Measurements from ENCODE around the gene NCK2.

The NCK2 gene

GRCh38 chr2:105701042-105701441 is 43.7 kb upstream of the NCK2 start:
- H3K4me2 ChIP-seq (ENCODE audit: low read depth, low read length, poor library complexity, severe bottlenecking): no peak overlapping the region
- no peaks in the 10 kb centered on the region for H3K27me3 ChIP-seq (ENCODE audit: low read length)
- H3K9ac ChIP-seq (ENCODE audit: low read length): no peak overlapping the region
- H3F3A ChIP-seq (ENCODE audit: insufficient read depth): no peaks in the 10 kb centered on the region
- no peaks in the 10 kb centered on the region for H3K9me2 ChIP-seq (replicated peaks; ENCODE audit: insufficient read depth, low read length)
- H3K27ac ChIP-seq (ENCODE audit: low read depth, low read length): no peak overlapping the region
- no peaks in the 10 kb centered on the region for H3K9me3 ChIP-seq (ENCODE audit: insufficient read depth, low read length)
- no peak overlapping the region for H2AFZ ChIP-seq (ENCODE audit: low read depth, low read length, severe bottlenecking)
- no peak for TF ChIP-seq CTCF (IDR thresholded peaks at IDR 0.05; ENCODE audit: insufficient read depth, low read length, poor library complexity, severe bottlenecking)
- no peak for TF ChIP-seq EZH2phosphoT487 (conservative IDR thresholded peaks at IDR 0.05; ENCODE audit: low read length)
- H3K36me3 ChIP-seq (ENCODE audit: low read length): no peaks in the 10 kb centered on the region
- H4K20me1 ChIP-seq (ENCODE audit: low read depth, low read length): no peaks in the 10 kb centered on the region
- H3K4me3 ChIP-seq (ENCODE audit: insufficient read depth, low read length, poor library complexity, severe bottlenecking): no peak overlapping the region
- no peaks in the 10 kb centered on the region for H3K79me2 ChIP-seq (ENCODE audit: insufficient read depth, low read length)

GRCh38 chr2:105708697-105709096 is 36.0 kb upstream of the NCK2 start:
- TF ChIP-seq CTCF (IDR thresholded peaks at IDR 0.05; ENCODE audit: insufficient read depth, low read length, poor library complexity, severe bottlenecking) (no peak), EZH2phosphoT487 (conservative IDR thresholded peaks at IDR 0.05; ENCODE audit: low read length) (no peak)
- H2AFZ ChIP-seq (ENCODE audit: low read depth, low read length, severe bottlenecking): no peak overlapping the region

GRCh38 chr2:105711394-105711793 is 33.3 kb upstream of the NCK2 start:
- no peaks in the 10 kb centered on the region for H3K36me3 ChIP-seq (ENCODE audit: low read length)
- no peak overlapping the region for H3K9ac ChIP-seq (ENCODE audit: low read length)
- no peak overlapping the region for H3K4me2 ChIP-seq (ENCODE audit: low read depth, low read length, poor library complexity, severe bottlenecking)
- no peaks in the 10 kb centered on the region for H3K9me2 ChIP-seq (replicated peaks; ENCODE audit: insufficient read depth, low read length)
- no peak overlapping the region for H2AFZ ChIP-seq (ENCODE audit: low read depth, low read length, severe bottlenecking)
- H3K4me3 ChIP-seq (ENCODE audit: insufficient read depth, low read length, poor library complexity, severe bottlenecking): no peak overlapping the region
- TF ChIP-seq CTCF (IDR thresholded peaks at IDR 0.05; ENCODE audit: insufficient read depth, low read length, poor library complexity, severe bottlenecking): no peak
- TF ChIP-seq EZH2phosphoT487 (conservative IDR thresholded peaks at IDR 0.05; ENCODE audit: low read length): no peak
- no peaks in the 10 kb centered on the region for H3K9me3 ChIP-seq (ENCODE audit: insufficient read depth, low read length)
- H4K20me1 ChIP-seq (ENCODE audit: low read depth, low read length): no peaks in the 10 kb centered on the region
- no peak overlapping the region for H3K27ac ChIP-seq (ENCODE audit: low read depth, low read length)
- H3K27me3 ChIP-seq (ENCODE audit: low read length): no peaks in the 10 kb centered on the region
- no peaks in the 10 kb centered on the region for H3K79me2 ChIP-seq (ENCODE audit: insufficient read depth, low read length)
- H3F3A ChIP-seq (ENCODE audit: insufficient read depth): no peaks in the 10 kb centered on the region

More at GRCh38 chr2:105708697-105709096, 36.0 kb upstream of the NCK2 start:
- Histone ChIP-seq H3K27ac (ENCODE audit: low read depth, low read length) (no peak overlapping the region), H3K9me2 (replicated peaks; ENCODE audit: insufficient read depth, low read length) (no peaks in the 10 kb centered on the region), H3K36me3 (ENCODE audit: low read length) (no peaks in the 10 kb centered on the region), H3K79me2 (ENCODE audit: insufficient read depth, low read length) (no peaks in the 10 kb centered on the region), H3K4me2 (ENCODE audit: low read depth, low read length, poor library complexity, severe bottlenecking) (no peak overlapping the region), H3K4me3 (ENCODE audit: insufficient read depth, low read length, poor library complexity, severe bottlenecking) (no peak overlapping the region), H3K9ac (ENCODE audit: low read length) (no peak overlapping the region), H4K20me1 (ENCODE audit: low read depth, low read length) (no peaks in the 10 kb centered on the region), H3F3A (ENCODE audit: insufficient read depth) (no peaks in the 10 kb centered on the region), H3K27me3 (ENCODE audit: low read length) (no peaks in the 10 kb centered on the region), H3K9me3 (ENCODE audit: insufficient read depth, low read length) (no peaks in the 10 kb centered on the region)
